ENCODE measurements around the gene EIF4E.

DNA sequence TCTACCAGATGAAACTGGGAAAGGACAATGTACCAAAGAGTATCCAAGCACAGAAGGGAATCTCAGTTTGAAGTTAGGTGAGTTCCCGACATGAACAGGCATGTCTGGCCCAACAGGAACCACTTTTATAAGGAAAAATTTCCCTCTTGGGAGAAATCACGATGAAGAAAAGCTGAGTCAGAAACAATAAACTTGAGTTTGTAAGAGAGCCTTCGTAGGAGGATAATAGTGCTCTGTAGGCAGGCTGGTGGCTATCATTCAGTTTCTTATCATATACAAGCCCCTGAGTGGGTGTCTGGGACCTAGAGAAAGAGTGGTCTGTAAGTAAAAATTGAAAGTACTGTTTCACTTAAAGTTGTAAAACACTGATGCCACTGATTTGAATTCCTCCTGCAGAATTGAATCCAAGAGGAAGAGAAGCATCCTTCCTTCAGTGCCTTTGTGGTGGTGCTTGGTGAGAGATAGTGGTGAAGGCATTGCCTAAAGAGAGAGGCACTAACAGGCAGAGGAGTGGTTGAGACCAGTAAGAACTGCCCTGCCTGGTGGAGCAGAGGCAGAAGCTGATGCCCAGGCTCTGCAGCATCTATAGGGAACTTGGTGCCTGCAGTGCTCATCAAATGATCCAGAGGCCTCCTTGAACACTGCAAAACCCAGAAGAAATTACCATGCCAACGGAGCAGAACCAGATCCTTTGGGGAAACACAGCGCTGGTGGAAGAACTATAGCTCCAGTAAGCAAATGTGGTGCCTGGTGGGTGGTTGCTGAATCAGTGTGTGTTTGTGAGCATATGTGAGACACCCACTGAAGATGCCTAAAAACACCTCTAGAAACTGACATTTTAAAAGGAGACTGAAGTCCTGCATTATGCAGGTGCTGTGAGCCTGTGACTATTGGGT lies 34.9 kb upstream of the EIF4E start:
- TF ChIP-seq, protein P1, sequence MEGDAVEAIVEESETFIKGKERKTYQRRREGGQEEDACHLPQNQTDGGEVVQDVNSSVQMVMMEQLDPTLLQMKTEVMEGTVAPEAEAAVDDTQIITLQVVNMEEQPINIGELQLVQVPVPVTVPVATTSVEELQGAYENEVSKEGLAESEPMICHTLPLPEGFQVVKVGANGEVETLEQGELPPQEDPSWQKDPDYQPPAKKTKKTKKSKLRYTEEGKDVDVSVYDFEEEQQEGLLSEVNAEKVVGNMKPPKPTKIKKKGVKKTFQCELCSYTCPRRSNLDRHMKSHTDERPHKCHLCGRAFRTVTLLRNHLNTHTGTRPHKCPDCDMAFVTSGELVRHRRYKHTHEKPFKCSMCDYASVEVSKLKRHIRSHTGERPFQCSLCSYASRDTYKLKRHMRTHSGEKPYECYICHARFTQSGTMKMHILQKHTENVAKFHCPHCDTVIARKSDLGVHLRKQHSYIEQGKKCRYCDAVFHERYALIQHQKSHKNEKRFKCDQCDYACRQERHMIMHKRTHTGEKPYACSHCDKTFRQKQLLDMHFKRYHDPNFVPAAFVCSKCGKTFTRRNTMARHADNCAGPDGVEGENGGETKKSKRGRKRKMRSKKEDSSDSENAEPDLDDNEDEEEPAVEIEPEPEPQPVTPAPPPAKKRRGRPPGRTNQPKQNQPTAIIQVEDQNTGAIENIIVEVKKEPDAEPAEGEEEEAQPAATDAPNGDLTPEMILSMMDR (IDR thresholded peaks at IDR 0.05; ENCODE audit: low read depth, low read length) = no peak
- TF ChIP-seq POLR2A (IDR thresholded peaks at IDR 0.05; ENCODE audit: extremely low read depth, insufficient read length) (no peak), MYC (IDR thresholded peaks at IDR 0.05; ENCODE audit: low read depth, low read length) (no peak)
- TF ChIP-seq, protein P2, sequence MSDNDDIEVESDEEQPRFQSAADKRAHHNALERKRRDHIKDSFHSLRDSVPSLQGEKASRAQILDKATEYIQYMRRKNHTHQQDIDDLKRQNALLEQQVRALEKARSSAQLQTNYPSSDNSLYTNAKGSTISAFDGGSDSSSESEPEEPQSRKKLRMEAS (IDR thresholded peaks at IDR 0.05; ENCODE audit: low read depth, low read length) = no peak
